HG03342 (cell line): ENCODE measurements around the gene ENTPD7.

Experiments used
- ATAC-seq: cut with Tn5 transposase; IDR thresholded peaks from one replicate; pipeline ENCODE4 v1.9.1; 2021; ENCODE audit warnings: mild to moderate bottlenecking, moderate library complexity; ENCODE audit not compliant: unreplicated experiment

ENTPD7 gene

GRCh38 chr10:99647601-99648151 lies 11.6 kb upstream of the ENTPD7 start:
- ATAC-seq = no peak

DNA sequence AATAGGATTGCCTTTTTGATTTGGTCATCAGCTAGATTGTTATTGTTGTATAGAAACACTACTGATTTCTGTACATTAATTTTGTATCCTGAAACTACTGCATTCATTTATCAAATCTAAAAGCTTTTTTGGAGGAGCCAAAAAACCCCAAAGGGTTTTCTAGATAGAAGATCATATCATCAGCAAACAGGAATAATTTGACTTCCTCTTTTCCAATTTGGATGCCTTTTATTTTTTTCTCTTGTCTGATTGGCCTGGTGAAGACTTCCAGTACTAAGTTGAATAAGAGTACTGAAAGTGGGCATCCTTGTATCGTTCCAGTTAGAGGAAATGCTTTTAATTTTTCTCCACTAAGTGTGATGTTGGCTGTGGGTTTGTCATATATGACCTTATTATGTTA lies 10.6 kb upstream of the ENTPD7 start:
- no peak for ATAC-seq

DNA sequence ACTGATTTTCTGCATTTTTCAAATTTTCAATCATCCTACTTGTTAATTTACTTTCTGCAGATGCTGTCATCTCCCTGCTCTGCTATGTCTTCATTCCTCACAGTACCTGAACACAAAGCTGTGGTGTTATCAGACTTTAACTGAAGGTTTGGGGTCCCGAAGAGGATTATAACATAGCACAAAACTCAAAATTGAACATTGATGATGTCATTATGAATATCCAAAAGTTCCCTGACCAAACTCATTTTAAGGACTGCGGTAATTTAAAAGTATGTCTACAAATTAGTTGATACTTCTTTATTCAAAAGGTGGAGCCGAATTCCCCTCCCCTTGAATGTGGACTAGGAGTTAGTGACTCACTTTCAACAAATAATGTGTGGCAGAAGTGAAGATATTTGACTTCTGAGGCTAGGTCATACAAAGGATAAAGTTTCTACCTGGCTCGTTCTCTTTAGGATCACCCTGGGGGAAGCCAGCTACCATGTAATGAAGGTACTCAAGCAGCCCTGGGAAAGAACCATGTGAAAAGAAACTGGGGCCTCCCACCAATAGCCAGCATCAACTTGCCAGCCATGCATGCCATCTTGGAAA lies 6.4 kb upstream of the ENTPD7 start:
- no peak for ATAC-seq

GRCh38 chr10:99654390-99655175 lies 4.7 kb upstream of the ENTPD7 start:
- ATAC-seq = no peak

DNA sequence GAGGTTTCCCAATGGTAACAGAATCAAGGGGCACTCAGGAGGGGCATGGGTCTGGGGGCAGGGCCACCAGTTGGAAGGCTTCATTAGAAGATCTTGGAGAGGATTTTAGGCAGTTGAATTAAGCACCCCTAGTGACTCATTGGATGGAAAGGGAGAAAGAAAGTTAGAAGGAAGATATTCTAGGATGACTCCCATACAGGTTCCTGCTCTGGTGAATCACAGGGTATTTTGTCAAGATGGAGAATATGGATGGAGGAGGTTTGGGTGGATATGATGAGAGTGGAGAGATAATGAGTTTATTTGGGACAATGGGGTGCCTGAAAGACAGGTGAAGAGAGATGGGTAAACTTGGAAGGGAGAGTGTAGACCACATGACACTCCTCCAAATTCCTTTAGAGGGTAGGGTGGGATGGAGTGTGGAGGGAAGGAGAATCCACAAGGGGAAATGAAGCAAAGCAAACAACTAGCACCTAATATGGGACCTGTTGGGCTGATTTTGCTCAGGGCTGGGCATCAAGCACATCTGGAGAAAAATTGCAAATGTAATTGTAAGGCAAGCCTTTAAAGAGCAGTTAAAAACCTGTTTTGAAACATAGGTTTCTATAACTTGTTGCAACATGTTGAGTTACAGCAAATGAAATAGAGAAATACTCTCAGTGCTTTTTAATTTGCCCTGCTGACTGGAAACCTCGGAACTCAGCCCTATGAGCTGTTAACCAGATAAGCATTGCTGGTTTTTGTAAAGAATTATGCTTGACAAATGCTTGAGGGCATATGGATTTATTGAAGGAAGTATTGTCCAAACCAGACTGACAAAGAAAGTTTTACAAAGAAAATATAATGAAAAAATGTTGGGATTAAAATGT lies 2.9 kb upstream of the ENTPD7 start:
- no peak for ATAC-seq

GRCh38 chr10:99658622-99659030 lies 683 bp upstream of the ENTPD7 start:
- ATAC-seq = no peak

- ATAC-seq = no peak
Observed at GRCh38 chr10:99659868-99660366, 608 bp downstream of the ENTPD7 start.

DNA sequence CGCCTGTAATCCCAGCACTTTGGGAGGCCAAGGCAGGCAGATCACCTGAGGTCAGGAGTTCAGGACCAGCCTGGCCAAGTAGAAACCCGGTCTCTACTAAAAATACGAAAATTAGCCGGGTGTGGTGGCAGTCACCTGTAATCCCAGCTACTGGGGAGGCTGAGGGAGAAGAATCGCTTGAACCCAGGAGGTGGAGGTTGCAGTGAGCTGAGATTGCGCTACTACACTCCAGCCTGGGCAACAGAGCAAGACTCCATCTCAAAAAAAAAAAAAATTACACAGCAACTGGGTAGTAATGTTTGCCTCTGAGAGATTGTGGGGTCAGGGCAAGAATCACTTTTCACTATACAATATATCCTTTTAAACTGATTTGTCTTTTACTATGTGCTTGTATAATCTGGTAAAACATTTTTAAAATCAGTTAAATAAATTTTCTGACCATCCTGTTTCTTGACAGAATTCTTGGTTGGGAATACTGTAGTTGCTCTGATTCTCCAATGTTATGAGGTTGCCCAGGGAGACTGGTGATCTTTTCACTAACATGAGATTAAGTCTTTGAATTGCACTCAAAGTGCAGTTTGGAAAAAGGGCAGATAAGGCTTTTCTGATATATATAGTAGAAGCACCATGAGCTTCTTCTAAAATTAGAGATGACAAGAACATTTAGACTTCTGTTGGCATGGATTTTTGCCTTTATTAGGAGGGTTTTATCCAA lies 1.5 kb downstream of the ENTPD7 start:
- ATAC-seq = no peak

- ATAC-seq = no peak
Observed at GRCh38 chr10:99661377-99661763, 2.1 kb downstream of the ENTPD7 start.

- no peak for ATAC-seq
Observed at GRCh38 chr10:99665304-99665703, 6.0 kb downstream of the ENTPD7 start.

- no peak for ATAC-seq
Observed at GRCh38 chr10:99667108-99667751, 7.9 kb downstream of the ENTPD7 start.

GRCh38 chr10:99671386-99671785 lies 12.1 kb downstream of the ENTPD7 start:
- ATAC-seq = no peak

DNA sequence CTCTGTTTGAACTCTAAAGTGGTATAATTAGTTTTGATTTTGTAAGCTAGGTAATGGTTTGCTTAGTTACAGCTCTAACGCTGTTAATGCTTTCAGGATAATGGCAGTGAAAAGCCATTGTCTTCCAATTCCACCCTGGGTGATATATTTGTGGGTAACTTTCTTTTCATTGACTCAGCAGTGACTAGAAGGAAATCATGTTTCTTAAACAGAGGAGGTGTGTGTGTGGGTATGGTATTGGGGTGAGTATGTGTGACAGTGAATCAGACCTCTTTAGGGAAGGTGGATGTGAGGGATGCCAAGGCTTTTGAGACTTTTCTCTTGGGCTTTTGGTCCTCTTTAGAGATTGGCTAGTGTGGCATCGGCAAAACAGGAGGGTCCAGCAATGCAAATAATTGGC lies 13.6 kb downstream of the ENTPD7 start:
- ATAC-seq = no peak

DNA sequence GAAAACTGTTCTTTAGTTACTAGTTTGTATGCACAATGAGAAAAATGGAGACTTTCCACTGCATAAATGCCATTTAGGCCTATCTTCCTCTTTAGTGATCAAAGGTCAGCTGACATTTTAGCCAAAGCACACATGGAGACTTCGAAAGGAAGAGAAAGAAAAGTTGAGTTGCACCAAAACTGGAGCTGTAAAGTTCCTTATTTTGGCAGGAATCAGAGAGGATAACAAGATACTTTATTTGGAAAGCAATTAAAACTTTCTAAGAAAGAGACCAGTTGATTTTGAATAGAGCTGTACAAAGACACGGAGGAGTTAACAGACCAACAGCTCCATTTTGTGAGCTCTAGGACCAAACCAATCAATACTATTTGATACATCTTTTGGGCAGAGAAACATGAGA lies 14.2 kb downstream of the ENTPD7 start:
- ATAC-seq = no peak

GRCh38 chr10:99674762-99675161 lies 15.5 kb downstream of the ENTPD7 start:
- ATAC-seq = no peak

GRCh38 chr10:99676426-99676825 lies 17.1 kb downstream of the ENTPD7 start:
- ATAC-seq = no peak

- ATAC-seq = no peak
Observed at GRCh38 chr10:99676895-99677294, 17.6 kb downstream of the ENTPD7 start.

DNA sequence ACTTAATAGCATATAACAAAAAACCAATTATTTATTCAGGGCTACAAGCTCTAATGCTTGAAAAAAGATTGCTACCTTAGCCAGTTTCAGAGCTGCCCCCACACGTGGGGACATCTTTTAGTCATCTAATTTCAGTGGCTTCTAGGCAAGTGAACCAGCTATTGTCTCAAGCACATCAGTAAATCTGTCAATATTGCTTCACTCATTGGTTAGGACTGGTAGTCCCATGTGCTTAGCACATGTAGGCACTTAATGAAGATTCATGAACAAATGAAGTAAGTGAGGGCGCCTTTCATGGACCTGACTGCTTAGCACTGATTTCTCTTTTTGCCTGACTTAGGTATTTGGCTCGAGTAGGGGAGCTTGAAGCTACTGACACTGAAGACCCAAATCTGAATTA lies 19.6 kb downstream of the ENTPD7 start:
- ATAC-seq = no peak

GRCh38 chr10:99681553-99681952 lies 22.2 kb downstream of the ENTPD7 start:
- no peak for ATAC-seq

DNA sequence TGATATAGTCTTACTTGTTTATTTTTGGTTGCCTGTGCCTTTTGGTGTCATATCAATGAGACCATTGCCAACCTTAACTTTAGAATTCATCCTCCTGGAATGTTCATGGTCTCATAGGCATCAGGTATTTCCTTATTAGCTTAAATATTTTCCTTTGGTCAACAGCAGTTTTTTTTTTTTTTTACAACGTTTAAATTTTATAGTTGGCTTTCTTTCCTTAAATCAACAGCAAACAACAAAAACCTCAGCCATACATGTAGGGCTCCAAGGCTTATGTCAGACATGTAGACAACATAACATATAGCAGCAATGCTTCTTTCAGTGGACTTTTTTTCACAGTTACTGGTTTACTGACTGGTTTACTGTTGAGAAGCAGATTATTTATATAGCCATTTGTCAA lies 22.7 kb downstream of the ENTPD7 start:
- ATAC-seq = no peak
